ENCODE results near the gene KIFBP. TPM values are rescaled to one million over a fixed set of nuclear protein-coding genes. Genes with fewer than 3 reads are reported as not detected.

KIFBP gene
- total and polyA plus RNA-seq, 2 donors (not counting 3 experiments of a cell fraction or from before 2014, with no cell fraction given) = 17.6 to 39.8 TPM

DNA sequence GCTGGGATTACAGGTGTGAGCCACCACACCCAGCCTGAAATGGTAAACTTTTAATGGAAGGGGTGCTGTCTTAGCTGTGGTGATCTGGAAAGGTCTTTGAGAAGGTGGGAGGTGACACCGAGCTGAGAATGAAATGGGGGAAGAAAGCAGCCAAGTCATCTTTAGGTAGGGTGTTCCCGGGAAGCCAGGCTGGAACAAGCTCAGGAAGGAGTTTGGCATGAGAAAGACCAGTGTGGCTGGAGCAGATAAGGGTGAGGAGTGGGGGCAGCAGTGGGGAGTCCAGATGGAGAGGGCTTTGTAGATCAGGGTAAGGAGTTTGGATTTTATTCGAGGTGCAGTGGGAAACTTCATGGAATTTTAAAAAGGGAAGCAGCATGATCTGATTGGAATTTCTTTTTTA, 30.0 kb downstream of the KIFBP start:
- no peaks in the 10 kb centered on the region for H3K9me1 ChIP-seq (replicated peaks; ENCODE audit: control insufficient read depth, extremely low read depth, insufficient read depth, low read length)
- POLR2A ChIA-PET = no interaction called here
- no peak for FAIRE-seq

More for the DNA sequence above, 30.0 kb downstream of the KIFBP start:
- CTCF ChIA-PET = interaction anchor here (0.7 to 1.7 kb wide), 4 partner anchors 11 to 490 kb away, joined by 3 to 7 read pairs (median 4); no protein-coding TSS in a partner anchor
- Histone ChIP-seq H3K79me2 (ENCODE audit: control insufficient read depth, insufficient read depth, low read length) (no peaks in the 10 kb centered on the region), H3K9me3 (replicated peaks; ENCODE audit: control insufficient read depth, insufficient read depth, low read length) (no peaks in the 10 kb centered on the region), H4K20me1 (replicated peaks; ENCODE audit: control insufficient read depth, extremely low read depth, insufficient read depth, low read length) (no peaks in the 10 kb centered on the region), H3K9ac (replicated peaks; ENCODE audit: extremely low read depth, insufficient read depth, low read length) (no peak overlapping the region), H3K27ac (ENCODE audit: insufficient read depth, low read depth, low read length) (no peak overlapping the region), H3K4me2 (ENCODE audit: insufficient read depth, low read length) (no peak overlapping the region), H2AFZ (ENCODE audit: low read depth, low read length) (no peak overlapping the region), H3K36me3 (ENCODE audit: control insufficient read depth in 2 of 2, extremely low read depth in 1 of 2, insufficient read depth in 2 of 2, low read length in 2 of 2) (peaks cover 4 to 7% of the 10 kb centered on the region in 2 experiments), H3K4me3 (replicated peaks in 1 of 3; ENCODE audit: insufficient read depth in 1 of 3, low read depth in 1 of 3, low read length in 3 of 3) (no peak overlapping the region), H3K4me1 (ENCODE audit: control insufficient read depth, extremely low read depth, insufficient read depth, low read length) (peaks cover 16% of the 10 kb centered on the region), H3K27me3 (ENCODE audit: control insufficient read depth in 2 of 2, insufficient read depth in 2 of 2, low read length in 2 of 2) (no peaks in the 10 kb centered on the region)
- no TSS peak for BruUV-seq (replicated peaks)
- TF ChIP-seq GATA2 (IDR thresholded peaks at IDR 0.05; ENCODE audit: insufficient read depth, insufficient read length, low read depth, low read length) (no peak), JUN (IDR thresholded peaks at IDR 0.05; ENCODE audit: borderline replicate concordance, insufficient read depth, insufficient read length, low read depth) (no peak), MYC (IDR thresholded peaks at IDR 0.05; ENCODE audit: low read depth, low read length) (no peak), FOS (IDR thresholded peaks at IDR 0.05; ENCODE audit: borderline replicate concordance, insufficient read depth, low read length) (no peak), EZH2 (IDR thresholded peaks at IDR 0.05; ENCODE audit: borderline replicate concordance, low read depth, low read length, severe bottlenecking) (no peak), CTCF (IDR thresholded peaks at IDR 0.05; ENCODE audit: extremely low read depth in 1 of 2, insufficient read depth in 1 of 2, low read depth in 1 of 2, low read length in 2 of 2) (no peak), POLR2A (IDR thresholded peaks at IDR 0.05; ENCODE audit: low read depth, low read length) (no peak), POLR2AphosphoS5 (IDR thresholded peaks at IDR 0.05; ENCODE audit: insufficient read depth, low read depth, low read length) (no peak)
- TF ChIP-seq, protein P1, sequence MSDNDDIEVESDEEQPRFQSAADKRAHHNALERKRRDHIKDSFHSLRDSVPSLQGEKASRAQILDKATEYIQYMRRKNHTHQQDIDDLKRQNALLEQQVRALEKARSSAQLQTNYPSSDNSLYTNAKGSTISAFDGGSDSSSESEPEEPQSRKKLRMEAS (IDR thresholded peaks at IDR 0.05; ENCODE audit: insufficient read depth, insufficient read length) = no peak
- intact Hi-C loops (cut with micrococcal nuclease) (no loop called here), dilution Hi-C loops (cut with MboI; ENCODE audit: extremely low pct_ligation_motif_present, low sequenced_read_pairs) (no loop called here)
- no peak for DNase-seq (ENCODE audit: low read depth, low spot score)

All from endothelial cell of umbilical vein (primary cell).